K562 (cell line): ENCODE data around the gene HMGN2. TPM values are rescaled to one million over a fixed set of nuclear protein-coding genes. Genes with fewer than 3 reads are reported as not detected.
A peak's percentile ranks its signal among the peaks of the same experiment; 100 is the strongest.

ENCODE experiments used
- ATAC-seq: fragments of 200-7000 bp; cut with Tn5 transposase; 3 replicates; pipeline ENCODE4 v1.9.1; 2020; ENCODE audit warnings: moderate library complexity
- BruUV-seq: library from RNA; stranded (reverse); fragments of 400-500 nt; replicated peaks from 2 replicates; lab custom pipeline; 2021; lab: Mats Ljungman, UMichigan
- CTCF ChIA-PET: fragments of 300-600 bp; formaldehyde crosslinking; extraction: SDS; loops from one replicate; lab custom pipeline; 2021; ENCODE audit warnings: low intra/inter-chr PET ratio; lab: Yijun Ruan, JAX
- POLR2A ChIA-PET: fragments of 300-600, 350-650 bp; sonication (Branson Sonifier 250); formaldehyde crosslinking; extraction: SDS; loops from one replicate; lab custom pipeline; 2021; ENCODE audit warnings: antibody characterized with exemption, inconsistent platforms; lab: Yijun Ruan, JAX
- DNase-seq, 4 experiments: peaks; one replicate each; pipeline versions ENCODE4 v3.0.0 to v3.0.0-alpha.2; 2011 to 2018; ENCODE audit warnings: low spot score in 3 of 4, mixed read lengths in 3 of 4; ENCODE audit errors: extremely low read depth in 1 of 4
- FAIRE-seq: peaks from 2 replicates; lab custom pipeline; 2011; peaks lifted over from hg19 to GRCh38; lab: Jason Lieb, UNC
- H2AFZ ChIP-seq: 2 replicates; pipeline ENCODE4 v1.6.0; 2011; ENCODE audit warnings: low read depth, low read length, control low read depth, inconsistent platforms
- H3K27ac ChIP-seq: fragments of 200-600 bp; 3 replicates; pipeline ENCODE4 v1.8.0; 2011; ENCODE audit warnings: low read depth, mild to moderate bottlenecking, control low read depth, inconsistent platforms, low read length, moderate library complexity, mixed read lengths; ENCODE audit errors: extremely low read depth
- H3K27me3 ChIP-seq, 2 experiments: fragments of 300-600 bp in 1 of 2; 2 replicates in 1 of 2; 3 replicates in 1 of 2; pipeline versions ENCODE4 v1.6.0 to v1.8.0; 2011; ENCODE audit warnings: inconsistent platforms in 2 of 2, low read length in 2 of 2, mild to moderate bottlenecking in 1 of 2, mixed read lengths in 1 of 2, moderate library complexity in 1 of 2; ENCODE audit not compliant: control insufficient read depth in 2 of 2, insufficient read depth in 2 of 2
- H3K36me3 ChIP-seq: fragments of 300-600 bp; 3 replicates; pipeline ENCODE4 v1.8.0; 2011; ENCODE audit warnings: mild to moderate bottlenecking, low read length, inconsistent platforms; ENCODE audit not compliant: control insufficient read depth, insufficient read depth
- H3K4me1 ChIP-seq, 2 experiments: fragments of 200-600 bp in 1 of 2; replicated peaks in 1 of 2; 2 replicates in 1 of 2; 3 replicates in 1 of 2; pipeline versions ENCODE4 v1.5.1 to v1.8.0; 2011; ENCODE audit warnings: inconsistent platforms in 2 of 2, low read length in 2 of 2, mild to moderate bottlenecking in 1 of 2, mixed read lengths in 1 of 2, moderate library complexity in 1 of 2; ENCODE audit not compliant: control insufficient read depth in 2 of 2, insufficient read depth in 2 of 2
- H3K4me2 ChIP-seq: 2 replicates; pipeline ENCODE4 v1.6.1; 2011; ENCODE audit warnings: low read length, control low read depth, inconsistent platforms, mixed read lengths; ENCODE audit not compliant: insufficient read depth
- H3K4me3 ChIP-seq: fragments of 200-600 bp; sonication (generic), shearing (Covaris generic); 2 replicates; pipeline ENCODE4 v1.5.1; 2016; ENCODE audit warnings: control low read depth, inconsistent platforms
- H3K79me2 ChIP-seq: fragments of 200-600 bp; 3 replicates; pipeline ENCODE4 v1.8.0; 2011; ENCODE audit warnings: low read length, inconsistent platforms; ENCODE audit not compliant: control insufficient read depth, insufficient read depth
- H3K9ac ChIP-seq, 2 experiments: 2 replicates each; pipeline versions ENCODE4 v1.6.0 to v1.6.1; 2011; ENCODE audit warnings: low read depth in 2 of 2, low read length in 2 of 2, control low read depth in 1 of 2, inconsistent platforms in 1 of 2, mild to moderate bottlenecking in 1 of 2, mixed read lengths in 1 of 2; ENCODE audit not compliant: insufficient read depth in 1 of 2
- H3K9me1 ChIP-seq: one replicate; pipeline ENCODE4 v1.6.0; 2011; ENCODE audit warnings: inconsistent platforms, mild to moderate bottlenecking, low read length, moderate library complexity; ENCODE audit not compliant: control insufficient read depth, insufficient read depth
- H3K9me3 ChIP-seq: replicated peaks from 2 replicates; pipeline ENCODE4 v1.5.1; 2011; ENCODE audit warnings: low read depth, low read length, inconsistent platforms; ENCODE audit not compliant: control insufficient read depth, insufficient read depth
- H4K20me1 ChIP-seq: replicated peaks from 2 replicates; pipeline ENCODE4 v1.6.1; 2011; ENCODE audit warnings: low read length, inconsistent platforms, mixed read lengths; ENCODE audit not compliant: control insufficient read depth, insufficient read depth
- ATF3 ChIP-seq, 2 experiments: fragments of 450-650 bp in 1 of 2; sonication (generic) in 1 of 2; formaldehyde crosslinking in 1 of 2; IDR thresholded peaks in 1 of 2; conservative IDR thresholded peaks in 1 of 2; 2 replicates each; pipeline versions ENCODE4 v1.6.1 to v1.8.1; 2016 to 2023; ENCODE audit warnings: mild to moderate bottlenecking in 2 of 2, moderate library complexity in 2 of 2, inconsistent platforms in 1 of 2, missing genetic modification reagents in 1 of 2
- ATF7 ChIP-seq: fragments of 450-650 bp; IDR thresholded peaks from 2 replicates; pipeline ENCODE4 v1.7.1; 2014; ENCODE audit warnings: mild to moderate bottlenecking, moderate library complexity
- JUND ChIP-seq, 2 experiments: IDR thresholded peaks; 2 replicates in 1 of 2; 3 replicates in 1 of 2; pipeline ENCODE4 v1.6.1; 2011; ENCODE audit warnings: borderline replicate concordance in 2 of 2, low read depth in 2 of 2, low read length in 2 of 2, improper control_type of control experiment in 1 of 2, missing biosample characterization in 1 of 2, missing genetic modification characterization in 1 of 2, missing genetic modification reagents in 1 of 2
- ZBTB1 ChIP-seq: sonication (generic); formaldehyde crosslinking; IDR thresholded peaks from 2 replicates; pipeline ENCODE4 v1.8.1; 2023; ENCODE audit warnings: missing genetic modification reagents, low read depth, mild to moderate bottlenecking, borderline replicate concordance
- WGBS: fragments of 100-300 bp; shearing (Covaris generic); methylation state at CpG from one replicate; pipeline ENCODE4 v1.1.6; 2016; ENCODE audit warnings: low coverage, mixed read lengths; ENCODE audit not compliant: insufficient coverage; ENCODE audit errors: missing lambda C conversion rate; 5-methylcytosine and 5-hydroxymethylcytosine counted together
- in situ Hi-C: fragments of 300-500 bp; cut with MboI; formaldehyde crosslinking; loops from 4 replicates; pipeline ENCODE4 v1.15.0; 2018; ENCODE audit warnings: inconsistent platforms, mixed read lengths
- intact Hi-C: fragments of 100-400 bp; cut with micrococcal nuclease; formaldehyde crosslinking; loops from 2 replicates; pipeline ENCODE4 v1.14.2; 2022
- polyA plus RNA-seq, 8 experiments: library from polyadenylated mRNA; depleted of rRNA in 4 of 8; stranded (reverse) in 5 of 8; unstranded in 3 of 8; fragments of >200 nt; fragmentation: Nextera tagmentation in 2 of 8; fragmentation: Illumina TruSeq in 1 of 8; extraction: Ambion mirVana in 2 of 8; extraction: Trizol in 1 of 8; gene quantifications; 2 replicates each; pipeline versions ENCODE4 v1.2.1 to v1.2.3, GENCODE V29; 2011 to 2014; ENCODE audit warnings: inconsistent platforms in 1 of 8, missing spikeins in 1 of 8
- total RNA-seq, 7 experiments: library from RNA; depleted of rRNA in 6 of 7; stranded (reverse); fragments of >200 nt in 6 of 7; fragmentation: Illumina TruSeq in 2 of 7; extraction: Trizol in 2 of 7; gene quantifications; 2 replicates each; pipeline versions ENCODE4 v1.2.1 to v1.2.3, GENCODE V29; 2011 to 2021; ENCODE audit warnings: low replicate concordance in 1 of 7

HMGN2 gene
- total and polyA plus RNA-seq, 9 of the 15 experiments (the other 6 are each of a cell fraction or from before 2014, with no cell fraction given): 370 to 1,354 (median 965) TPM

GRCh38 chr1:26482921-26483320 lies 10.7 kb downstream of the HMGN2 start:
- ATAC-seq: no peak
- Histone ChIP-seq H2AFZ (no peak overlapping the region), H3K4me3 (no peak overlapping the region), H4K20me1 (no peaks in the 10 kb centered on the region), H3K27ac (no peak overlapping the region), H3K9me1 (no peaks in the 10 kb centered on the region), H3K9me3 (no peaks in the 10 kb centered on the region), H3K4me1 (peaks cover 15 to 16% of the 10 kb centered on the region in 2 experiments), H3K4me2 (no peak overlapping the region), H3K27me3 (no peaks in the 10 kb centered on the region), H3K79me2 (no peaks in the 10 kb centered on the region), H3K9ac (no peak overlapping the region), H3K36me3 (no peaks in the 10 kb centered on the region)
- WGBS: 41% methylated on average over 2 of the region's 2 CpGs
- peak; percentile 48 for TF ChIP-seq ATF7
- peak; percentile 78 for TF ChIP-seq ATF3 (IDR thresholded peaks at IDR 0.05)
- TF ChIP-seq ATF3 (CRISPR knock-in tag; conservative IDR thresholded peaks at IDR 0.05): no peak
- TF ChIP-seq ZBTB1: no peak
- TF ChIP-seq JUND (IDR thresholded peaks at IDR 0.05; ENCODE audit: borderline replicate concordance, low read depth, low read length): peak; percentile 20; the same call in 1 of the 2 replicates
- no peak for TF ChIP-seq JUND (tag; IDR thresholded peaks at IDR 0.05; ENCODE audit: borderline replicate concordance, low read depth, low read length)
- no TSS peak for BruUV-seq
- ChIA-PET CTCF (no interaction called here), POLR2A (interaction anchor here (1.5 to 4.7 kb wide), 3 partner anchors 11 to 17 kb away, joined by 5 to 32 read pairs (median 7); partner anchors contain the start of gene HMGN2)
- DNase-seq: no peak
- in situ Hi-C loops (no loop called here), intact Hi-C loops (no loop called here)
- no peak for FAIRE-seq
